ENCODE data around the gene ZNF296. TPM values are rescaled to one million over a fixed set of nuclear protein-coding genes. Genes with fewer than 3 reads are reported as not detected.

Gene ZNF296
- total RNA-seq, 6 experiments from 2014 or later: 0.16 to 0.47 (median 0.35) TPM; not detected in 1

DNA sequence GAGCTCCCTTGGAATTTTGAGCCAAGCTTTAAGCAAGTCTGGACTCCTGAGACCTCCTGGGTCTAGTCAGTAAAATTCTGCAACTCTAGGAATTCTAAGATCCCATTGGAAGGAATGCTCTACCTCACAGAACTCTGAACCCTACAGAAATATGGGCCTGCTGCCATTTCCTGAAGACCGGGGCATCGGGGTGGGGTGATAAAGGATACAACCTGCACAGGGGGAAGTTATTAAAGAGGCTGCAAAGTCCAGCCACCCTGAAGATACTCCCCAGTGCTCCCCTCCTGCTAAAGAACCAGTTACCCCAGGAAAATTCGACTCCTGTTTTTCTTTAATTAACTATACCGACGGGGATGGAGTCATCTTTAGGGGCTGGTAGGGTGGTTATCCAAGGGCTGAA lies 14.3 kb upstream of the ZNF296 start:
- ATAC-seq: no peak
- peak overlapping the region; percentile 99 for H3K4me3 ChIP-seq
- H3K4me1 ChIP-seq: peaks cover 0 to 26% (median 4%) of the 10 kb centered on the region in 4 donors
- no peak for TF ChIP-seq POLR2A (IDR thresholded peaks at IDR 0.05)
- TF ChIP-seq, protein P1, sequence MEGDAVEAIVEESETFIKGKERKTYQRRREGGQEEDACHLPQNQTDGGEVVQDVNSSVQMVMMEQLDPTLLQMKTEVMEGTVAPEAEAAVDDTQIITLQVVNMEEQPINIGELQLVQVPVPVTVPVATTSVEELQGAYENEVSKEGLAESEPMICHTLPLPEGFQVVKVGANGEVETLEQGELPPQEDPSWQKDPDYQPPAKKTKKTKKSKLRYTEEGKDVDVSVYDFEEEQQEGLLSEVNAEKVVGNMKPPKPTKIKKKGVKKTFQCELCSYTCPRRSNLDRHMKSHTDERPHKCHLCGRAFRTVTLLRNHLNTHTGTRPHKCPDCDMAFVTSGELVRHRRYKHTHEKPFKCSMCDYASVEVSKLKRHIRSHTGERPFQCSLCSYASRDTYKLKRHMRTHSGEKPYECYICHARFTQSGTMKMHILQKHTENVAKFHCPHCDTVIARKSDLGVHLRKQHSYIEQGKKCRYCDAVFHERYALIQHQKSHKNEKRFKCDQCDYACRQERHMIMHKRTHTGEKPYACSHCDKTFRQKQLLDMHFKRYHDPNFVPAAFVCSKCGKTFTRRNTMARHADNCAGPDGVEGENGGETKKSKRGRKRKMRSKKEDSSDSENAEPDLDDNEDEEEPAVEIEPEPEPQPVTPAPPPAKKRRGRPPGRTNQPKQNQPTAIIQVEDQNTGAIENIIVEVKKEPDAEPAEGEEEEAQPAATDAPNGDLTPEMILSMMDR (IDR thresholded peaks at IDR 0.05): no peak
- no peaks in the 10 kb centered on the region for H3K27me3 ChIP-seq
- 45% methylated on average over 5 of the region's 5 CpGs for WGBS (ENCODE audit: insufficient coverage, low coverage, low lambda C conversion rate, missing lambda C conversion rate)
- intact Hi-C loops (cut with DNase I): no loop called here
- H3K9me3 ChIP-seq: no peaks in the 10 kb centered on the region
- peak overlapping the region in 1 of 3 donors; percentile 47 for H3K27ac ChIP-seq
- DNase-seq: no peak
- H3K36me3 ChIP-seq: peaks cover 0 to 4% (median 0%) of the 10 kb centered on the region in 4 donors

DNA sequence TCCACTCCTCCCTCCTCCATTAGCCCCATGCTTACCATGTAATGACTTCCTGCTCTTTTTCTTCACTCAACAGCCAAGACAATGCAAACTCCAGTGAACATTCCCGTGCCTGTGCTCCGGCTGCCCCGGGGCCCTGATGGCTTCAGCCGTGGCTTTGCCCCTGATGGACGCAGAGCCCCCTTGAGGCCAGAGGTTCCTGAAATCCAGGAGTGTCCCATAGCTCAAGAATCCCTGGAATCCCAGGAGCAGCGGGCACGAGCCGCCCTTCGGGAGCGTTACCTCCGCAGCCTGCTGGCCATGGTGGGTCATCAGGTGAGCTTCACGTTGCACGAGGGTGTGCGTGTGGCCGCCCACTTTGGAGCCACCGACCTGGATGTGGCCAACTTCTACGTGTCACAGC lies 13.8 kb upstream of the ZNF296 start:
- intact Hi-C loops (cut with DNase I): no loop called here
- Histone ChIP-seq H3K27me3 (no peaks in the 10 kb centered on the region), H3K4me3 (no peak overlapping the region), H3K4me1 (peaks cover 0 to 21% (median 4%) of the 10 kb centered on the region in 4 donors), H3K36me3 (peaks cover 0 to 4% (median 0%) of the 10 kb centered on the region in 4 donors), H3K27ac (no peak overlapping the region), H3K9me3 (no peaks in the 10 kb centered on the region)
- DNase-seq: no peak
- WGBS (ENCODE audit: insufficient coverage, low coverage, low lambda C conversion rate, missing lambda C conversion rate): 96% methylated on average over 4 of the region's 17 CpGs
- no peak for TF ChIP-seq POLR2A (IDR thresholded peaks at IDR 0.05)
- TF ChIP-seq, protein P1 (IDR thresholded peaks at IDR 0.05): no peak
- no peak for ATAC-seq

DNA sequence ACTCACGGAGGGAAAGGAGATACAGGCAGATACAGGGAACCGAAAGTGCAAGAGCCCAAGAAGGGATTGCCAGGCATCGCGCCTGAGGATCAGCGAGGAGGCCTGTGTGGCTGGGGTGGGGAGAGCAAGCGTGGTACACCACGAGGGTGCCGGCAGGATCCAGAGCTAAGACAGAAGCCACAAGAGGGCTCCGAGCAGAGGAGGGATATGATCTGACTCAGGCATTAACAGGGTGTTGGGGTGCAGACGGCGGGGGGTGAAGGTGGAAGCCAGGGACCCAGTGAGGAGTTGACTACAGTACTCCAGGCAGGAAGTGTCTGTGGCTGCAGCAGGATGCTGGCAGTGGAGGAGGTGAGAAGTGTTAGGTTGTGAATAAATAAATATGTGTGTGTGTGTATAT lies 11.3 kb upstream of the ZNF296 start:
- no peaks in the 10 kb centered on the region for H3K27me3 ChIP-seq
- intact Hi-C loops (cut with DNase I): no loop called here
- no peak for TF ChIP-seq POLR2A (IDR thresholded peaks at IDR 0.05)
- TF ChIP-seq, protein P1 (IDR thresholded peaks at IDR 0.05): no peak
- H3K9me3 ChIP-seq: no peaks in the 10 kb centered on the region
- H3K27ac ChIP-seq: no peak overlapping the region
- peaks cover 0 to 10% (median 0%) of the 10 kb centered on the region in 4 donors for H3K4me1 ChIP-seq
- ATAC-seq (no peak), DNase-seq (no peak)
- peaks cover 0 to 4% (median 0%) of the 10 kb centered on the region in 4 donors for H3K36me3 ChIP-seq
- no peak overlapping the region for H3K4me3 ChIP-seq
- WGBS (ENCODE audit: insufficient coverage, low coverage, low lambda C conversion rate, missing lambda C conversion rate): 40% methylated on average over 10 of the region's 11 CpGs

DNA sequence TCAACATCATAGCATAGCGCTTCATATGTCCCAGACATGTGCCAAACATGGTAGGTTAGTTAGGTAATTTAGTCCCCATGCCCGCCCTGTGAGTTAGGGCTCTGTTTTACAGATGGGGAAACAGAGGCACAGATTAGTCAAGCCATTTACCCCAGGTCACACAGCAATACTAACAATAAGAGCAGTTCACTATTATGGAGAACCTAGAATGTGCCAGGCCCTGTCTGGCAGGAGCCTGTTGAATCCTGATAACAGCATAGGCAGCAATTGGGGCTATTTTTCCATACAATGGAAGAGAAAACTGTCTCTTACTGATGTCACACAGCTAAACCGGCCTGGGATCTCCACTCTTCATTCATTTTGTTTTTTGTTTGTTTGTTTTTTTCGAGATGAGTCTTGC lies 10.2 kb upstream of the ZNF296 start:
- WGBS (ENCODE audit: insufficient coverage, low coverage, low lambda C conversion rate, missing lambda C conversion rate): 77% methylated on average over 3 of the region's 4 CpGs
- no peak overlapping the region for H3K4me3 ChIP-seq
- no peaks in the 10 kb centered on the region for H3K27me3 ChIP-seq
- H3K9me3 ChIP-seq: no peaks in the 10 kb centered on the region
- ATAC-seq: no peak
- intact Hi-C loops (cut with DNase I): no loop called here
- no peak for DNase-seq
- TF ChIP-seq, protein P1 (IDR thresholded peaks at IDR 0.05): no peak
- TF ChIP-seq POLR2A (IDR thresholded peaks at IDR 0.05): no peak
- H3K36me3 ChIP-seq: peaks cover 0 to 4% (median 0%) of the 10 kb centered on the region in 4 donors
- H3K27ac ChIP-seq: no peak overlapping the region
- peaks cover 0 to 10% (median 0%) of the 10 kb centered on the region in 4 donors for H3K4me1 ChIP-seq

DNA sequence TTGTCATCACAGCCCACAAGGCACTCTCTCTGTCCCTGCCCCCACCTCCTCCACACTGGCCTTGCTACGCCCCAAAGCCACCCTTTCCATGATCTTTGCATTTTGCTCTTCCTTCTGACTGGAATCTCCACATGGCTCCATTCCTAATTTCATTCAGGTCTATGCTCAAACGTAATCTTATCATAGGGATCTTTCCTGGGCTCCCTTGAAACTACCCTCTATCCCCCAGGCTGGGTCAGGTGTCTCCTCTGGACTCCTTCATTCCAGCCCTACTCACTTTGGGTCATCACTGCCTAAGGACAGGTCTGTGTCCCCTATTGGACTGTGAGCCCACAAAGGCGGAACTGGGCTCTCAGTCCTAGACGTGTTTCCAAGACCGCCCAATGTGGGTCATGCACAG lies 5.9 kb upstream of the ZNF296 start:
- Histone ChIP-seq H3K4me3 (no peak overlapping the region), H3K27ac (no peak overlapping the region), H3K36me3 (no peaks in the 10 kb centered on the region), H3K4me1 (peaks cover 0 to 17% (median 5%) of the 10 kb centered on the region in 4 donors), H3K9me3 (no peaks in the 10 kb centered on the region), H3K27me3 (no peaks in the 10 kb centered on the region)
- TF ChIP-seq, protein P1 (IDR thresholded peaks at IDR 0.05): no peak
- TF ChIP-seq POLR2A (IDR thresholded peaks at IDR 0.05): no peak
- DNase-seq: no peak
- intact Hi-C loops (cut with DNase I): no loop called here
- WGBS (ENCODE audit: insufficient coverage, low coverage, low lambda C conversion rate, missing lambda C conversion rate): 86% methylated on average over 3 of the region's 5 CpGs
- ATAC-seq: no peak
